BJ (cell line): Measurements from ENCODE around the gene MOB1A. TPM values are rescaled to one million over a fixed set of nuclear protein-coding genes. Genes with fewer than 3 reads are reported as not detected.

ENCODE experiments used
- CTCF ChIA-PET: fragments of 350-600 bp; formaldehyde crosslinking; extraction: SDS; loops from one replicate; lab custom pipeline; 2021; ENCODE audit warnings: antibody characterized with exemption, inconsistent platforms; lab: Yijun Ruan, JAX
- POLR2A ChIA-PET: fragments of 300-600 bp; sonication (Branson Sonifier 250); formaldehyde crosslinking; extraction: SDS; loops from one replicate; lab custom pipeline; 2021; ENCODE audit warnings: antibody characterized with exemption; lab: Charles Lee
- DNase-seq: peaks from one replicate; pipeline ENCODE4 v3.0.0-alpha.2; 2011; ENCODE audit warnings: low read depth
- H3K27me3 ChIP-seq: 2 replicates; pipeline ENCODE4 v1.6.0; 2011; ENCODE audit warnings: low read length; ENCODE audit not compliant: control insufficient read depth, insufficient read depth
- H3K36me3 ChIP-seq: 2 replicates; pipeline ENCODE4 v1.5.1; 2011; ENCODE audit warnings: low read length; ENCODE audit not compliant: control insufficient read depth, insufficient read depth
- H3K4me3 ChIP-seq: 2 replicates; pipeline ENCODE4 v1.5.1; 2011; ENCODE audit warnings: low read depth, mild to moderate bottlenecking, control low read depth, low read length
- polyA plus RNA-seq: library from polyadenylated mRNA; depleted of rRNA; stranded (reverse); fragments of >200 nt; gene quantifications from 2 replicates; pipeline ENCODE4 v1.2.3, GENCODE V29; 2011
- TF ChIP-seq, protein P1 (sequence below): IDR thresholded peaks from 2 replicates; pipeline ENCODE4 v1.5.1; 2011; ENCODE audit warnings: low read depth, mild to moderate bottlenecking, control low read depth, inconsistent platforms, low read length, moderate library complexity; ENCODE audit not compliant: insufficient read depth

Gene MOB1A
- polyA plus RNA-seq, 1 experiment, result 19.1 TPM

DNA sequence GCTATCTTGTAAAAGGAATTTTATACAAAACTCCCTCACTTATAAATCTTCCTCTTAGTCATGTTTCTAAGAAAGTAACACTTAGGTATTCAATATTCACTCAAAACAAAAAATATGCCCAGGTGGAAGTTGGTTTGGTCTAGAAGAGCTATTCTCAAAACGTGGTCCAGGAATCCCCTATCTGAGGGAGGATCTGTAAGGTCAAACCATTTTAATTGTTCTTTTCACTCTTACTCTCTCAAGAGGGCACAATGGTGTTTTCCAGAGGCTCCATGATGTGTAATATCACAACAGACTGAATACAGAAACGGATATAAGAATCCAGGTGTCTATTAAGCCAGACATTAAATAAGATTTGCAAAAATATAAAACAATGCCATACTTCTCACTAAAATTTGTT, 9.9 kb downstream of the MOB1A start:
- no peak for DNase-seq
- H3K27me3 ChIP-seq, result no peaks in the 10 kb centered on the region
- TF ChIP-seq, protein P1, sequence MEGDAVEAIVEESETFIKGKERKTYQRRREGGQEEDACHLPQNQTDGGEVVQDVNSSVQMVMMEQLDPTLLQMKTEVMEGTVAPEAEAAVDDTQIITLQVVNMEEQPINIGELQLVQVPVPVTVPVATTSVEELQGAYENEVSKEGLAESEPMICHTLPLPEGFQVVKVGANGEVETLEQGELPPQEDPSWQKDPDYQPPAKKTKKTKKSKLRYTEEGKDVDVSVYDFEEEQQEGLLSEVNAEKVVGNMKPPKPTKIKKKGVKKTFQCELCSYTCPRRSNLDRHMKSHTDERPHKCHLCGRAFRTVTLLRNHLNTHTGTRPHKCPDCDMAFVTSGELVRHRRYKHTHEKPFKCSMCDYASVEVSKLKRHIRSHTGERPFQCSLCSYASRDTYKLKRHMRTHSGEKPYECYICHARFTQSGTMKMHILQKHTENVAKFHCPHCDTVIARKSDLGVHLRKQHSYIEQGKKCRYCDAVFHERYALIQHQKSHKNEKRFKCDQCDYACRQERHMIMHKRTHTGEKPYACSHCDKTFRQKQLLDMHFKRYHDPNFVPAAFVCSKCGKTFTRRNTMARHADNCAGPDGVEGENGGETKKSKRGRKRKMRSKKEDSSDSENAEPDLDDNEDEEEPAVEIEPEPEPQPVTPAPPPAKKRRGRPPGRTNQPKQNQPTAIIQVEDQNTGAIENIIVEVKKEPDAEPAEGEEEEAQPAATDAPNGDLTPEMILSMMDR, result no peak
- CTCF ChIA-PET, result interaction anchor here (1.6 to 2.9 kb wide), 2 partner anchors 9 to 17 kb away, joined by 7 to 10 read pairs; partner anchors contain the start of gene MOB1A
- POLR2A ChIA-PET, result no interaction called here
- no peak overlapping the region for H3K4me3 ChIP-seq
- peaks cover 13% of the 10 kb centered on the region for H3K36me3 ChIP-seq

DNA sequence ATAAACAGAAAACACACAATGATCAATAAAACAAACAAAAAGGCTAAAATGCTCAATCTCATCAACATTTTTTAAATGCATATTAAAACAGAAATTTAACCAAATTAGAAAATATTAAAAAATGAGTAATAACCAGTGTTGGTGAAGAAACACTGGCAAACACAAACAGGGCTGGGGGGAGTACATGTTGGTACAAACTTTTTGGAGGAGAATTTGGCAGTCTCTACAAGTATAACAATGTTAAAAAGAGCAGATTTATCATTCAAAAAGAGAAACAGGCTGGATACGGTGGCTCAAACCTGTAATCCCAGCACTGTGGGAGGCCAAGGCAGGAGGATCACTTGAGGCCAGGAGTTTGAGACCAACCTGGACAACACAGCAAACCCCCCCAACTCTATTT, 13.9 kb downstream of the MOB1A start:
- H3K36me3 ChIP-seq, result peaks cover 15% of the 10 kb centered on the region
- no peak for DNase-seq
- CTCF ChIA-PET, result no interaction called here
- H3K4me3 ChIP-seq, result no peak overlapping the region
- H3K27me3 ChIP-seq, result no peaks in the 10 kb centered on the region
- POLR2A ChIA-PET, result no interaction called here
- TF ChIP-seq, protein P1, result no peak

DNA sequence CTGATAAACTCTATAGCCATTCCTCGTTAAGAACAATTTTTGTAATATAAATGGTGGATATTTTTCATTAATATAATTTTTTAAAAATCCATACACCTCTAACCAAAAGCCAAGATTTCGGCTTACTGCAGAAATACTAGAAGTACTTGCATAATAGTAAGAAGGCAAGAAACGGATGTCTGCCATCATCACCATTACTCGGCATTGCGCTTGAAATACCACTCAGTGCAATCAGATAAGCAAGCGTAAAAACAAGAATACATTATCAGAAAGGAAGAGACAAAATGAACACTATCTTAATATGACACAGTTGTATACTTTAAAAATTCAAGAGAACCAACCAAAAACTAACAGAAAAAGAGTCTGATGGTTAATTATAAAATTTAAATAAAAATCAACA, 15.7 kb downstream of the MOB1A start:
- Histone ChIP-seq H3K36me3 (peaks cover 12% of the 10 kb centered on the region), H3K27me3 (no peaks in the 10 kb centered on the region), H3K4me3 (no peak overlapping the region)
- TF ChIP-seq, protein P1, result no peak
- POLR2A ChIA-PET, result no interaction called here
- no peak for DNase-seq
- CTCF ChIA-PET, result interaction anchor here (1.1 kb wide), 1 partner anchor 36 kb away, joined by 4 read pairs; the partner anchor contains the start of gene MTHFD2

DNA sequence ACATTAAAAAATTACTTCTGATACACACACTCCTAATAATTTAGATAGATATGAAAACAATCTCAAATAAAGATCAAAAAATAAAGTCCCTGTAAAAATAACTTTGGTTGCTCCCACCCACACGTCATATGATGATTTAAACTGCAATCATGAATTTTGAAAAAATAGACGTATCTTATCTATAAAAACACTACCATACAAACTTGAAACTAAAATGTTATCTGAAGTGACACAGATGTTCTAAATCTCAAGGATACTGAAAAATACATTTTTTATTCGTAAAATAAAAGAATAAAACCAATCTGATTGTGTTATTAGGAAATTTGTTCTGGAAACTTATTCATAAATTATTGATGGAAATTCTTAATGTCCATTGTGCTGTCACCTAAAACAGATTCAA, 22.8 kb downstream of the MOB1A start:
- CTCF ChIA-PET, result no interaction called here
- Histone ChIP-seq H3K4me3 (no peak overlapping the region), H3K36me3 (peaks cover 7% of the 10 kb centered on the region), H3K27me3 (no peaks in the 10 kb centered on the region)
- DNase-seq, result no peak
- TF ChIP-seq, protein P1, result no peak
- POLR2A ChIA-PET, result no interaction called here

DNA sequence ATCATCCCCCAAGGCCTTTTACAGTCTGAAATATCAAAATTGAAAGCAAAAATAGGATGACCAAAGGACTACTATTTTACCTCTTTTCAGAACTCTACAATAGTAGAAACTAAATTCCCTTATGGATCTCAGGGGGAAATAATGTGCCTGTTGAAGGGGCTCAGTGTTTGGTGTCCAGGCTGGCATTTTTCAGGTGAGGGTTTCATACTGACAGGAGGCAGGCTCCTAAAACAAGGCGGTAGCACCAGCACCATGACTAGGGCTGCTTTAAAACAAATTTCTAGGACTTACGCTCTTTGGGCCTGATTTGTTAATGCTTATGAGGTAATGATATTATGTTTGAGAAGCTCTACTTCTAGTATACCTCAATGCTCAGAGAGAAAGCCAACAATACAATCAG, 25.7 kb downstream of the MOB1A start:
- ChIA-PET POLR2A (no interaction called here), CTCF (interaction anchor here (0.8 to 6.5 kb wide), 2 partner anchors 14 to 329 kb away, joined by 3 to 57 read pairs; no protein-coding TSS in a partner anchor)
- no peaks in the 10 kb centered on the region for H3K27me3 ChIP-seq
- TF ChIP-seq, protein P1, result no peak
- peaks cover 4% of the 10 kb centered on the region for H3K36me3 ChIP-seq
- DNase-seq, result no peak
- no peak overlapping the region for H3K4me3 ChIP-seq
